Head of caudate nucleus (tissue), 42 donors: ENCODE data around the gene TCP1.
"Not testable (repeated sequence)": the region's sequence is repeated elsewhere in the genome, so short reads cannot be mapped to it uniquely, and the experiment has no call there.

Experiments
- DNase-seq, 42 donors: peaks; one replicate each; pipeline versions ENCODE4 v3.0.0 to v3.0.0-alpha.2; 2020 to 2021; ENCODE audit warnings: mixed read lengths in 7 of 42
- intact Hi-C: fragments of 100-400 bp; cut with DNase I; formaldehyde crosslinking; loops from one replicate; pipeline ENCODE4 v1.15.0; 2022

The TCP1 gene

GRCh38 chr6:159789377-159790148 lies at the start of gene TCP1:
TSS of gene TCP1 (minus strand) at chr6:159789602. CDS start at chr6:159789468, 134 bp downstream.
- intact Hi-C loops, result loop anchor here (1.0 to 2.0 kb wide), 3 partner anchors 27 to 97 kb away; partner anchors contain the start of genes ACAT2, SOD2 and WTAP
- DNase-seq, result peak; percentile 97 to 100 (median 99)

DNA sequence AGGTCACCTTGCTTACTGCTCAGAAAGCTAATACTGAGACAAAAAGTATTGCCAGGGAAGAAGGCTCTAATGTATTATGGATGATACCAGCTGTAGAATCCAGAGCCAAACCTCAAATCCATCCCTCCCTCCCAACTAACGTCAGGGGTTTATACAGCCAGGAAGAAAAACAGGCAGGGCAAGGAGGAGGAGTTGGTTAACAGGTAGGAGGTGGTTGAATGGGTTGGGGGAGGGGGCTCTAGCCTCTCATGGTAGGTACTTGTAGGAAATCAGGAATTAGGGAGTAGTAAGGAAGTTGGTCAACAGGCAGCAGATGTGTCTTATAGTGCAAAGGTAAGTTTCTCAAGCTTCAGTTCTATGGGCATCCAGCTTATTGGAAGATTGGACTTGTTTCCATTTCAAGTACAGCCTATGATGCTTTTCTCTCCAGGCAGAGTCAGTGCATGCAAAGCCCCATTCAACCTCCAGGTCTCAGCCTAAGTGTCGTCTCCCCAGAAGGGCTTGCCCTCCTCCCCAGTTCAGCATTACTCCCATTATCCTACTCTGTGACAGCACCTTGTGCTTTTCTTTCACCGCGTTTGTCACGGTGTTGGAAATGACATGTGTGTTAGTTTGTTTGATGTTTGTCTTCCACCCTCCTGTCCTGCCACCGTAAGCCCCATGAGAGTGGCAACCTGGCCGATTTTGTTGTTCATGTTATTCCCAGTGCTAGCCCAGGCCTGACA lies 48.8 kb upstream of the TCP1 start:
- DNase-seq, result no peak
- intact Hi-C loops, result no loop called here

DNA sequence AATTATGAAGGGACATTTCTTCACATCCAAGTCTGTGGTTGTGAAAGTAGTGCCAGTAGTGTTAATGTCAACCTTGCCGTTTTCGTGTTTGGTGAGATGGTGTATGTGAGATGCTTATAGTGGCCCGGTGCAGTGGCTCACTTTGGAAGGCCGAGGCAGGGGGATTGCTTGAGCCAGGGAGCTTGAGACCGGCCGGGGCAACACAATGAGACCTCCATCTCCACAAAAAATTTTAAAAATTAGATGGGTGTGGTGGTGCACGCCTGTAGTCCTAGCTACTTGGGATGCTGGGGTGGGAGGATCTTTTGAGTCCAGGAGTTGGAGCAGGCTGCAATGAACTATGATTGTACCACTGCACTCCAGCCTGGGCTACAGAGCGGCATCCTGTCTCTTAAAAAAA lies 48.1 kb upstream of the TCP1 start:
- intact Hi-C loops, result no loop called here
- DNase-seq, result no peak

DNA sequence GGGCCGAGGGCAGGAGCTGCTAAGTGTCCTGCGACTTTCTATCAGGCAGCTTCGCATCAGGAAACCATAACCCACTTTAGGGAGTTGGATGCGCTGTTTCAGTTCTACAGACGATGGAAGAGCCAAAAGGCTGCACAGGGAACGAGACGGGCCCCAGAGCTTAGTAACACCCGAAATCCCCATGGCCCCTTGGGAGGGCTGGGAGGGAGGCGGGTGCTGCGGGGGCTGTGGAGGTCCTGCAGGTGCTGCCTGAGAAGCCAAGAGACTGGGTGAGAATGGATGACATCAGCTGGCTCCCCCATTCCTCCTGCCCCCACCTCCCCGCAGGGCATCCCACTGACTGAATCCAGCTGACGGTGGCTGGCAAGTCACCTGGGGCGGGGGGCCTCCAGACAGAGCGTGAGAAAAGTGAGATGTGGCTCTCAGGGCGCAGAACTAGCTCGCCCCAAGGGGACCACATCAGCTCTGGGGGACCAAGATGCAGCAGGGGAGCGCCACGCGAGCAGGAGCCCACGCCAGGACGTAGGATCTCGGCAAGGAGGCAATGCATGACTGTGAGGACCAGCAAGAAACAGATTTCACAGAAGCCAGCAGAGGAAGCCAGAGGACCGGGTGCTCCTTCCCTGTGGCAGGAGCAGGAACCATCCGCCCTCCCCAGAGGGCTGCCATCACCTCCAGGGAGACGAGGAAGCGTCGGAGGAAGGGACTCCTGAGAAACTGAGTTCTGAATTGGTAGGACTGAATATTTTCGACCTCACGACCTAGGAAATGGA lies 47.5 kb upstream of the TCP1 start:
- intact Hi-C loops, result no loop called here
- DNase-seq, result no peak

- no peak for DNase-seq
Measured at GRCh38 chr6:159833997-159834603, 44.7 kb upstream of the TCP1 start.

GRCh38 chr6:159833556-159833955 lies 44.2 kb upstream of the TCP1 start:
- DNase-seq, result no peak
- intact Hi-C loops, result no loop called here

More at GRCh38 chr6:159833997-159834603, 44.7 kb upstream of the TCP1 start:
- intact Hi-C loops, result no loop called here

- DNase-seq, result no peak
- intact Hi-C loops, result no loop called here
Measured at GRCh38 chr6:159832946-159833345, 43.5 kb upstream of the TCP1 start.

- no peak for DNase-seq
- intact Hi-C loops, result no loop called here
Measured at GRCh38 chr6:159831373-159831679, 41.9 kb upstream of the TCP1 start.

DNA sequence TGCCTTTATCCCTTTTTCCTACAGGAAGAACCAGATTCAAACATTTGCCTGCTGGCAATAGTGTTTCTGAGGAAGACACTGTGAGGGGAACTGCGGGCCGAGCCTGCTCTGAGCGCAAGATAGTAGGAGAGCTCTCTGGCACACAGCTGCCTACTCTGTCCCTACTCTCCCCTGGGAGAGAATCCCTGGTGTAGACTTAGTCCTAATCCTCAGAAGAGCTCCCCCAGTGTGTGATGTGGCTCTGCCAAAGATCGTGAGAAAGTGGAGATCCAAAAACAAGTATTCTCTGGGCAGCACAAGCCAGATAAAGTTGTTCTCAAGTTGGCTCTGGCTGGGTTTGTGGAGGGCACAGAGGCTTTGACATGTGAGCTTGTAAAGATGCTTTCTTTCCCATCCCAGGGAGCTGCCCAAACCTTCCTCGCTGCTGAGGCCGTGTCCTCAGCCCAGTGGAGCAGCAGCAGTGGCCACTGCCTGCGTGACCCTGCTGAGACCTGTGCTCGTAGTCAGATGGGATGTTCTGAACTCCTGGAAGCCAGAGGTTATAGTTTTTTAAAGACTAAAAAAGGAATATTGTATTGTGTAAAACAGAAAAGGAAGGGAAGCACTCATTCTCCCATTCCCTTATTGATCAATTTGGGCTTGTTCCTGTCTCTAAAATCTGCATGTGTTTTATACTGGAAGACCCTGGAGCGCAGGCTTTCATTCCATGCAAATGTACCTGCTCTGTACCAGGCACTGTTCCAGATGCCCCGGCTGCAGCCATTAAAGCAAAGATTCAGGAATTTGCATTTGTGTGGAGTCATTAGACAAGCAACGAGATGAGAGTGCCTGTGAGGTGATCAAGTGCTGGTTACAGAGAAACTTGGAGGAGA lies 41.3 kb upstream of the TCP1 start:
- intact Hi-C loops, result no loop called here
- no peak for DNase-seq

GRCh38 chr6:159829526-159829925 lies 40.1 kb upstream of the TCP1 start:
- DNase-seq, result no peak
- intact Hi-C loops, result no loop called here

DNA sequence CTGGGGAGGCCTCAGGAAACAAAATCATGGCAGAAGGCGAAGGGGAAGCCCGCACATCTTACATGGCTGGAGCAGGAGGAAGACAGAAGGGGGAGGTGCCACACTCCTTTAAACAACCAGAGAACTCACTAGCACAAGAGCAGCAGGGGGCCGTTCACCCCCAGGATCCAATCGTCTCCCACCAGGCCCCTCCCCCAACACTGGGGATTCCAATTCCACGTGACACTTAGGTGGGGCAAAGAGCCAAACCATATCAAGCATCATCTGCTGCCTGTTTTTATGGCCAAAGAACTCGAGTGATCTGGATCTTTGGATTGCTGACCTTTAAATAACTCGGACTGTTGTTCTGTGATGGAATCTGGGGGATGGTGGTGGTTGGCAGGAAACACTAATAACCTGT lies 38.7 kb upstream of the TCP1 start:
- DNase-seq, result no peak
- intact Hi-C loops, result no loop called here

- no peak for DNase-seq
Measured at GRCh38 chr6:159826968-159827647, 37.7 kb upstream of the TCP1 start.

GRCh38 chr6:159826004-159826403 lies 36.6 kb upstream of the TCP1 start:
- intact Hi-C loops, result no loop called here
- DNase-seq, result no peak

More at GRCh38 chr6:159826968-159827647, 37.7 kb upstream of the TCP1 start:
- intact Hi-C loops, result no loop called here

GRCh38 chr6:159824690-159825089 lies 35.3 kb upstream of the TCP1 start:
- intact Hi-C loops, DNase-seq: not testable (repeated sequence)

DNA sequence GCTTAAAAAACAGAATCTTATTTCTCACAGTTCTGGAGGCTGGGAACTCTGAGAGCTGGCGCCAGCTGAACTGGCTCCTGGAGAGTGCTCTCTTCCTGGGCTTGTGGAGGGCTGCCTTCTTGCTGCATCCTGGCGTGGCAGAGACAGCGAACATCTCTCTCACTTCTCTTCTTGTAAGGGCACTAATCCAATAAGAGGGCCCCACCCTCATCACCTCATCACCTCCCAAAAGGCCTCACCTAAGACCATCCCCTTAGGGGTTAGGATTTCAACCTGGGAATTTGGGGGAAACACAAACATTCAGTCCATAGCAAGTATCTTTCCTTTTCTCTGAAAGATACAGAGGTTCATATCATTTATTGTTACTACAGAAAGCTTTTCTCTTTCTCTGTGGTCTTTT lies 34.6 kb upstream of the TCP1 start:
- DNase-seq, result no peak
- intact Hi-C loops, result no loop called here

DNA sequence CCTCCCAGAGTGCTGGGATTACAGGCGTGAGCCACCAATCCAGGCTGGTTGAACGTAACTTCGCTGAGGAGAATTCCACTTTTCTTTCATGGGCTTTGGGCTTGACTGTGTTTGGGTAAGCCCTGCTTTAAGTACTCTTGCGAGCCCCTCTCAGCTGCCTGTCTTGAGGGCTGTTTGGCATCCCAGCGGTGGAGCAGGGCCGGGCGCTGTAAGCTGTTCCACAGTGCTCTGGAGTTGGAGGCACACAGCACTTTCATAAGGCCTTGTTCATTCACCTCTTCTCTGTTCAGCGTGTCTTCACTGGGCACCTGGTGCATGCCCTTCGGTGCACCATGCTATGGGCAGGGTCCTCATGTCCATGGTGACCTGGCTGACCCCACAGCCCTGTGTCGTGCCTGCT lies 32.3 kb upstream of the TCP1 start:
- intact Hi-C loops, result no loop called here
- no peak for DNase-seq

DNA sequence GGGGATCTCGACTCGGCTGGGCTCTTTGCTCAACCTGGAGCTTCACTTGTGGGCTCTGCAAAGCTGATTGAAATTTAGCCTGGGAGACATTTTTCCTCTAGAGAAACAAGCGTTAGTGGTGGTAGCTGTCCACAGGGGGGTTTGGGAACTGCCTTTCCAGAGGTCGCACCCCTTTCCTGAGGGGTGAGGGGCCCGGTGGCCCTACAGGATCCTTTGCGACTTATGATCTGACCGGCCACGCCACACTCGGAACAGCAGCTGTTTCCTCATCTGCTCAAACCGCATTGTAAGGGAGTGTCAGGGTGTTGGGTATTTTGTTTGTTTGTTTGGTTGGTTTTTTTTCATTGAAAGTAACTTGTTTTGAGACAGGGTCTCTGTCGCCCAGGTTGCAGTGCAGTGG lies 31.7 kb upstream of the TCP1 start:
- intact Hi-C loops, result no loop called here
- no peak for DNase-seq
